Measurements from ENCODE around the gene KIF12. TPM values are rescaled to one million over a fixed set of nuclear protein-coding genes. Genes with fewer than 3 reads are reported as not detected.

Gene KIF12
- total RNA-seq, 1 donor from 2014 or later: 0.34 TPM

- Histone ChIP-seq H3K9me3 (ENCODE audit: insufficient read depth, low read depth, low read length) (no peaks in the 10 kb centered on the region), H3K4me2 (ENCODE audit: low read length) (no peak overlapping the region), H3K4me3 (ENCODE audit: insufficient read depth, low read depth, low read length) (no peak overlapping the region), H2AFZ (ENCODE audit: low read depth, low read length) (no peak overlapping the region), H3K27me3 (ENCODE audit: insufficient read depth, low read length) (peaks cover 5% of the 10 kb centered on the region), H3K9ac (ENCODE audit: low read length) (no peak overlapping the region), H4K20me1 (ENCODE audit: insufficient read depth, low read length) (no peaks in the 10 kb centered on the region), H3K36me3 (ENCODE audit: insufficient read depth, low read length) (no peaks in the 10 kb centered on the region), H3K27ac (ENCODE audit: low read depth, low read length) (no peak overlapping the region), H3K4me1 (ENCODE audit: insufficient read depth, low read length) (no peaks in the 10 kb centered on the region), H3K79me2 (ENCODE audit: insufficient read depth, low read length) (no peaks in the 10 kb centered on the region)
- Mint-ChIP-seq H3K9me3 (ENCODE audit: unreplicated experiment) (no peaks in the 10 kb centered on the region), H3K4me1 (ENCODE audit: low read depth, unreplicated experiment) (no peaks in the 10 kb centered on the region), H3K27ac (ENCODE audit: unreplicated experiment) (no peak overlapping the region), H3K36me3 (ENCODE audit: low read depth, unreplicated experiment) (no peaks in the 10 kb centered on the region), H3K27me3 (ENCODE audit: low read depth, unreplicated experiment) (peaks cover 58% of the 10 kb centered on the region), H3K4me3 (ENCODE audit: unreplicated experiment) (no peak overlapping the region)
- FAIRE-seq: no peak
- no peak for DNase-seq (ENCODE audit: low read depth)
- TF ChIP-seq CTCF (IDR thresholded peaks at IDR 0.05; ENCODE audit: insufficient read depth, low read depth, low read length): no peak
- TF ChIP-seq EZH2 (IDR thresholded peaks at IDR 0.05; ENCODE audit: insufficient read depth, low read length): no peak
These were observed 9.8 kb downstream of the KIF12 start for GRCh38 chr9:114089206-114089840.

DNA sequence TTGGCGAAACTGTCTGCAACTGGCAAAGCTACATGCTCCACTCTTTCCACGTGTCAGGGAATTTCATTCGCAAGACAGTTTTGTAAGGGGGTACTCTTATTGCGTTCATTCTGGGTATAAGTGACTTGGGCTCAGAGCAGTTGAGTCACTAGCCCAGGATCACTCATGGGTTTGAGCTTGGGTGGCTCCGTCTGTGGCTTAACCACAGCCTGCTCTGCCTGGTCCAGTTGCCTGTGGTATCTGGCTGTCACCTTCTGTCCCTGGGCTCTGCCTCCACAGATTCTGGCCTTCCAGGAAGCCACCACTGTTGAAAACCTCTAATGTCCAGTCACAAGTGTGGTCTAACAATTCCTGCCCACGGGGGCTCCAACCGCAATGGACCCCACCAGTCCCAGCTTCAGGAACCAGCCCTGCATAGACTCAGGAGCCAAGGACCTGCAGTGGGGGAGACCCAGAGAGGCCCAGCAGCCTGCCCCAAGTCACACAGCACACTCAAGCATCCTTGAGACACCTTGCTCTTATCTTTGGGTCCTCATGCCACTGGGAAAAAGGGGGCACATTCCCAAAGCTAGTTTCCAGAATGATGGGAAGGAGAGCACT is 10.4 kb downstream of the KIF12 start:
- Mint-ChIP-seq H3K27ac (ENCODE audit: unreplicated experiment) (no peak overlapping the region), H3K36me3 (ENCODE audit: low read depth, unreplicated experiment) (no peaks in the 10 kb centered on the region), H3K4me1 (ENCODE audit: low read depth, unreplicated experiment) (no peaks in the 10 kb centered on the region), H3K4me3 (ENCODE audit: unreplicated experiment) (no peak overlapping the region), H3K27me3 (ENCODE audit: low read depth, unreplicated experiment) (peaks cover 54% of the 10 kb centered on the region), H3K9me3 (ENCODE audit: unreplicated experiment) (peaks cover 2% of the 10 kb centered on the region)
- no peak for DNase-seq (ENCODE audit: low read depth)
- H3K27me3 ChIP-seq (ENCODE audit: insufficient read depth, low read length): peaks cover 5% of the 10 kb centered on the region
- no peaks in the 10 kb centered on the region for H4K20me1 ChIP-seq (ENCODE audit: insufficient read depth, low read length)
- TF ChIP-seq EZH2 (IDR thresholded peaks at IDR 0.05; ENCODE audit: insufficient read depth, low read length) (no peak), CTCF (IDR thresholded peaks at IDR 0.05; ENCODE audit: insufficient read depth, low read depth, low read length) (no peak)
- H2AFZ ChIP-seq (ENCODE audit: low read depth, low read length): no peak overlapping the region
- no peak overlapping the region for H3K4me2 ChIP-seq (ENCODE audit: low read length)
- no peak for FAIRE-seq
- no peaks in the 10 kb centered on the region for H3K79me2 ChIP-seq (ENCODE audit: insufficient read depth, low read length)
- H3K4me1 ChIP-seq (ENCODE audit: insufficient read depth, low read length): no peaks in the 10 kb centered on the region
- no peaks in the 10 kb centered on the region for H3K9me3 ChIP-seq (ENCODE audit: insufficient read depth, low read depth, low read length)
- H3K4me3 ChIP-seq (ENCODE audit: insufficient read depth, low read depth, low read length): no peak overlapping the region
- H3K9ac ChIP-seq (ENCODE audit: low read length): no peak overlapping the region
- H3K36me3 ChIP-seq (ENCODE audit: insufficient read depth, low read length): no peaks in the 10 kb centered on the region
- H3K27ac ChIP-seq (ENCODE audit: low read depth, low read length): no peak overlapping the region

- no peaks in the 10 kb centered on the region for H3K4me1 ChIP-seq (ENCODE audit: insufficient read depth, low read length)
- no peak overlapping the region for H2AFZ ChIP-seq (ENCODE audit: low read depth, low read length)
- Mint-ChIP-seq H3K9me3 (ENCODE audit: unreplicated experiment) (peaks cover 2% of the 10 kb centered on the region), H3K36me3 (ENCODE audit: low read depth, unreplicated experiment) (no peaks in the 10 kb centered on the region), H3K27ac (ENCODE audit: unreplicated experiment) (no peak overlapping the region), H3K4me3 (ENCODE audit: unreplicated experiment) (no peak overlapping the region), H3K4me1 (ENCODE audit: low read depth, unreplicated experiment) (no peaks in the 10 kb centered on the region), H3K27me3 (ENCODE audit: low read depth, unreplicated experiment) (peaks cover 44% of the 10 kb centered on the region)
- no peak overlapping the region for H3K4me3 ChIP-seq (ENCODE audit: insufficient read depth, low read depth, low read length)
- no peak overlapping the region for H3K4me2 ChIP-seq (ENCODE audit: low read length)
- TF ChIP-seq EZH2 (IDR thresholded peaks at IDR 0.05; ENCODE audit: insufficient read depth, low read length): no peak
- no peak for TF ChIP-seq CTCF (IDR thresholded peaks at IDR 0.05; ENCODE audit: insufficient read depth, low read depth, low read length)
- no peaks in the 10 kb centered on the region for H3K9me3 ChIP-seq (ENCODE audit: insufficient read depth, low read depth, low read length)
- H3K27ac ChIP-seq (ENCODE audit: low read depth, low read length): no peak overlapping the region
- no peaks in the 10 kb centered on the region for H4K20me1 ChIP-seq (ENCODE audit: insufficient read depth, low read length)
- H3K27me3 ChIP-seq (ENCODE audit: insufficient read depth, low read length): peaks cover 3% of the 10 kb centered on the region
- no peaks in the 10 kb centered on the region for H3K36me3 ChIP-seq (ENCODE audit: insufficient read depth, low read length)
- FAIRE-seq (no peak), DNase-seq (ENCODE audit: low read depth) (no peak)
- H3K79me2 ChIP-seq (ENCODE audit: insufficient read depth, low read length): no peaks in the 10 kb centered on the region
- no peak overlapping the region for H3K9ac ChIP-seq (ENCODE audit: low read length)
These were observed 11.4 kb downstream of the KIF12 start for GRCh38 chr9:114087721-114088120.

Measured in astrocyte (in vitro differentiated cells and primary cell).